Measurements from ENCODE around the gene RAB3B.

GRCh38 chr1:51957618-51958017 lies 32.9 kb downstream of the RAB3B start:
- TF ChIP-seq POLR2A (IDR thresholded peaks at IDR 0.05) (no peak), CTCF (IDR thresholded peaks at IDR 0.05) (no peak)
